GM13977 (cell line): Measurements from ENCODE around the gene DLEC1.

ENCODE experiments used
- DNase-seq: peaks from one replicate; pipeline ENCODE4 v3.0.0; 2012; ENCODE audit warnings: low spot score
- in situ Hi-C: fragments of 300-500 bp; cut with MboI; formaldehyde crosslinking; loops from one replicate; pipeline ENCODE4 v1.12.0; 2022; ENCODE audit warnings: low sequenced_read_pairs, low pct_unique_long_range_greater_than_20kb, mixed read lengths, inconsistent platforms; ENCODE audit not compliant: unreplicated experiment
- TF ChIP-seq, protein P1 (sequence below): IDR thresholded peaks from 2 replicates; pipeline ENCODE4 v1.5.1; 2012; ENCODE audit warnings: mild to moderate bottlenecking, control low read depth; ENCODE audit not compliant: insufficient read depth; ENCODE audit errors: extremely low read depth, missing control alignments

The DLEC1 gene

DNA sequence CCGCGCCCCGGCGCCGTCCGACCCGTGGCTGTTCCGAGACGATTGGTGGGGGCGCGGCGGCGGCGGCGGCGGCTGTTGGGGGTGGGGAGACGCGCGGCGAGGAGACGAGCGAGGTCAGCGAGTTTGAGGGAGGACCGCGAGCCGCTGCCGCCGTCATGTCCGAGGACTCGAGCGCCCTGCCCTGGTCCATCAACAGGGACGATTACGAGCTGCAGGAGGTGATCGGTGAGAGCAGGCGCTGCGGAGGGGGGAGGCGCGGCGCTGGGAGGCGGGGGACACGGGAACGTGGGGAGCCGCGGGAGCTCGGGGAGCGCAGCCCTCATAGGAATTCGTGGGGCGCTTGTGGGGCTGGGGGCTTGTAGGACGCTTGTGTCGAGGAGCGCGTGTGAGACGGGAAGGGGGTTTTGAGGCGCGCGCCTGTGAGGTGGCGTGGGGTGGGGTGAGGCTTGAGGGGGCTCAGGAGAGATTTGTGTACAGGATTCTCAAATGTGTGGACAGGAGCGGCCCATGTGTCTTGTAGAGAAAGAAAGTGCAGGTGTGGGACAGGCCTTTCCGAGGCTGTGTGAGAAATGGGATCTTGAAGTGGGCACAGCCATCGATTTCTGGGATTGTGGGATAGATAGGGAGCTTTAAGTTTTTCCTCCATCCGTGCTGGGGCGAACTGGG is 126.8 kb downstream of the DLEC1 start:
- peak; percentile 28 for DNase-seq
- in situ Hi-C loops = no loop called here
- TF ChIP-seq, protein P1, sequence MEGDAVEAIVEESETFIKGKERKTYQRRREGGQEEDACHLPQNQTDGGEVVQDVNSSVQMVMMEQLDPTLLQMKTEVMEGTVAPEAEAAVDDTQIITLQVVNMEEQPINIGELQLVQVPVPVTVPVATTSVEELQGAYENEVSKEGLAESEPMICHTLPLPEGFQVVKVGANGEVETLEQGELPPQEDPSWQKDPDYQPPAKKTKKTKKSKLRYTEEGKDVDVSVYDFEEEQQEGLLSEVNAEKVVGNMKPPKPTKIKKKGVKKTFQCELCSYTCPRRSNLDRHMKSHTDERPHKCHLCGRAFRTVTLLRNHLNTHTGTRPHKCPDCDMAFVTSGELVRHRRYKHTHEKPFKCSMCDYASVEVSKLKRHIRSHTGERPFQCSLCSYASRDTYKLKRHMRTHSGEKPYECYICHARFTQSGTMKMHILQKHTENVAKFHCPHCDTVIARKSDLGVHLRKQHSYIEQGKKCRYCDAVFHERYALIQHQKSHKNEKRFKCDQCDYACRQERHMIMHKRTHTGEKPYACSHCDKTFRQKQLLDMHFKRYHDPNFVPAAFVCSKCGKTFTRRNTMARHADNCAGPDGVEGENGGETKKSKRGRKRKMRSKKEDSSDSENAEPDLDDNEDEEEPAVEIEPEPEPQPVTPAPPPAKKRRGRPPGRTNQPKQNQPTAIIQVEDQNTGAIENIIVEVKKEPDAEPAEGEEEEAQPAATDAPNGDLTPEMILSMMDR = no peak

DNA sequence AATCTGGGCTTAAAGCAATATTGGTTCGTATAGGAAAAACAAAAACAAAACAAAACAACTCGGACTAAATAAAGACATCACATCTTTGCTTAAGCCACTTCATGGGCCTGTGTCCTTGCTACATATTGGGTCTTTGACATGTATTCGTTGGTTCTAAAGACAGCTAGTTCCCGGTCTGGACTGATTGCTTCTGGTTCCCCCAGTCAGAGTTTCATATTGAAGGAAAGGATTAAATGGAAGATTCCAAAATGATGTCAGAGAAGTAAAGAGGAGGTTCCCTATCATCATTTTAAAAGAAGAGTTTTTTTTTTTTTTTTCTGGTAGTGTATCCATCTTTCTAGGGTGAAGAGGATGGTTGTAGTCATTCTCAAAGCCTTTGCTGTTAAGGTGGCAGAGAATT is 128.6 kb downstream of the DLEC1 start:
- no peak for DNase-seq
- TF ChIP-seq, protein P1 = no peak

DNA sequence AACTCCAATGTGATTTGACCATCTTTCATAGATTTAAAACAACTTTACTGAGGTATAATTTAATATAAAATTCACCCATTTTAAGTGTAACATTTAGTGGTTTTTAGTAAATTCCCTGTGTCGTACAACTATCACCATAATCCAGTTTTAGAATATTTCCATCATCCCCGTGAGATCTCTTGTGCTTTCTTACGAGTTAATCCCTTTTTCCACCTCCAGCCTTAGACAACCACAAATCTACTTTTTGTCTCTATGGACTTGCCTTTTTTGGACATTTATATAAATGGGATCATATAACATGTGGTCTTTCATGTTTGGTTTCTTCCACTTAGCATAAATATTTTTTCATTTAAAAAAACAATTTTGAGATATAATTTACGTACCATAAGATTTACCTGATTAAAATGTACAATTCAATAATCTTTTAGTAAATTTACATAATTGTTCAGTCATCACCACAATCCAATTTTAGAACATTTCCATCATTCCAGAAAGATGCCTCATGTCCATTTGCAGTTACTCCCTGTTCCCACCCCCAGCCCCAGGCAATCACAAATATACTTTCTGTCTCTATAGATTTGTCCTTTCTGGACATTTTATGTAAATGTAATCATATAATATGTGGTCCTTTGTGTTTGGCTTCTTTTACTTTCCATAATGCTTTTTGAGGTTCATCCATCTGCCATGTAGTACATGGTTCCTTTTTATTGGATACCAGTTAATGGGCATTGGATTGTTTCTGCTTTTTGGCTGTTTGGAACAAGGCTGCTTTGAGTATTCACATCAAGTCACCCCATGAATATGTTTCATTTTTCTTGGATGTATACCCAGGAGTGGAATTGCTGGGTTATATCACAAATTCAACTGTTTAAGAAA is 129.4 kb downstream of the DLEC1 start:
- in situ Hi-C loops = no loop called here
- TF ChIP-seq, protein P1 = no peak
- no peak for DNase-seq

More for the DNA sequence above, 128.6 kb downstream of the DLEC1 start:
- in situ Hi-C loops = no loop called here

DNA sequence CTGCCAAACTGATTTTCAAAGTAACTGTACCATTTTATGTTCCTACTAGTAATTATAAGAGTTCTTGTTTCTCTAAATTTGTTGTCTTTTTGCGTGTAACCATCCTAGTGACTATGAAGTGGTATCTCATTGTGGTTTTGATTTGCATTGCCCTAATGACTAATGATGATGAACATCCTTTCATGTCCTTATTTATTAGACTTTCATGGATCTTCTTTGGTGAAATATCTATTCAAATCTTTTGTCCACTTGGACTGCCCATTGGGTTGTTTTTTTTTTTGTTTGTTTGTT is 130.0 kb downstream of the DLEC1 start:
- TF ChIP-seq, protein P1 = no peak
- in situ Hi-C loops = no loop called here
- no peak for DNase-seq

DNA sequence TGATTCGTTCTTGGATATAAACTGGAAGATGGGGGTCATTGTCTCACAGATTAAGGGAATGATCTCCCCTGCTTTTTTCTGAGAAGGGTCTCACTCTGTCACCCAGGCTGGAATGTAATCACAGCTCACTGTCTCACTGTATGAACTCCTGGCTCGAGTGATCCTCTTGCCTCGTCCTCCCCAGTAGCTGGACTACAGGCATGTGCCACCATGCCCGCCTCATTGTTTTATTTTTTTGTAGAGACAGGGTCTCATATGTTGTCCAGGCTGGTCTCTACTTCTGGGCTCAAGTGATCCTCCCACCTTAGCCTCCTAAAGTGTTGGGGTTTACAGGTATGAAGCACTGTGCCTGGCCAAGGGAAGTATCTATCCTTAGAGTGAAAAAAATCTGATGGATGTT is 131.7 kb downstream of the DLEC1 start:
- TF ChIP-seq, protein P1 = no peak
- DNase-seq = no peak
- in situ Hi-C loops = no loop called here

DNA sequence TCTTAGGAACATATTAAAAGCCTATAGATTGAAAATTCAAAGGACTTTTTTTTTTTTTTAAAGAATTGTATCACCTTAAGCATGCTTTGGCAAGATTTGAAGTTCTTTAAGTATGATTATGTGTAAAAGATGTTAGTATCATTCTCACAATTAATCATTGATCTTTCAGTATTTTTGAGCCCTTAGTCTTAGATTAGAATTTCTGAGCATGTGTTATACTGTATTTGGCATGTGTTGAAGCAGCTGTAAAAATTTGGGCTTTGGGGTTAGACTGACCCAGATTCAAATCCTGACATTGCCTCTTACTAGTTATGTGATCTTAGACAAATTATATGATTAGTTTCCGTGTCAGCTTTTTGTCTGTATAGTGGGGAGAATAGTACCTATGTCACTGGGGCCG is 132.6 kb downstream of the DLEC1 start:
- TF ChIP-seq, protein P1 = no peak
- no peak for DNase-seq
- in situ Hi-C loops = no loop called here
